ENCODE results near the gene NAV2. TPM values are rescaled to one million over a fixed set of nuclear protein-coding genes. Genes with fewer than 3 reads are reported as not detected.

Gene NAV2
- total RNA-seq, 4 donors from 2014 or later, result 9.1 to 34.7 (median 22.2) TPM

- Histone ChIP-seq H3K4me1 (peaks cover 41% of the 10 kb centered on the region), H3K9me3 (no peaks in the 10 kb centered on the region), H3K4me3 (no peak overlapping the region), H3K27ac (no peak overlapping the region), H3K27me3 (peaks cover 99% of the 10 kb centered on the region), H3K36me3 (no peaks in the 10 kb centered on the region)
- WGBS, result 9% methylated on average over 34 of the region's 65 CpGs
- no peak for DNase-seq (ENCODE audit: low spot score in 2 of 2)
- TF ChIP-seq POLR2AphosphoS5 (IDR thresholded peaks at IDR 0.05) (no peak), POLR2A (IDR thresholded peaks at IDR 0.05) (no peak), EP300 (IDR thresholded peaks at IDR 0.05) (no peak)
- TF ChIP-seq, protein P1, sequence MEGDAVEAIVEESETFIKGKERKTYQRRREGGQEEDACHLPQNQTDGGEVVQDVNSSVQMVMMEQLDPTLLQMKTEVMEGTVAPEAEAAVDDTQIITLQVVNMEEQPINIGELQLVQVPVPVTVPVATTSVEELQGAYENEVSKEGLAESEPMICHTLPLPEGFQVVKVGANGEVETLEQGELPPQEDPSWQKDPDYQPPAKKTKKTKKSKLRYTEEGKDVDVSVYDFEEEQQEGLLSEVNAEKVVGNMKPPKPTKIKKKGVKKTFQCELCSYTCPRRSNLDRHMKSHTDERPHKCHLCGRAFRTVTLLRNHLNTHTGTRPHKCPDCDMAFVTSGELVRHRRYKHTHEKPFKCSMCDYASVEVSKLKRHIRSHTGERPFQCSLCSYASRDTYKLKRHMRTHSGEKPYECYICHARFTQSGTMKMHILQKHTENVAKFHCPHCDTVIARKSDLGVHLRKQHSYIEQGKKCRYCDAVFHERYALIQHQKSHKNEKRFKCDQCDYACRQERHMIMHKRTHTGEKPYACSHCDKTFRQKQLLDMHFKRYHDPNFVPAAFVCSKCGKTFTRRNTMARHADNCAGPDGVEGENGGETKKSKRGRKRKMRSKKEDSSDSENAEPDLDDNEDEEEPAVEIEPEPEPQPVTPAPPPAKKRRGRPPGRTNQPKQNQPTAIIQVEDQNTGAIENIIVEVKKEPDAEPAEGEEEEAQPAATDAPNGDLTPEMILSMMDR (IDR thresholded peaks at IDR 0.05), result no peak
These were observed 447.1 kb downstream of the NAV2 start for GRCh38 chr11:20159466-20160381.

DNA sequence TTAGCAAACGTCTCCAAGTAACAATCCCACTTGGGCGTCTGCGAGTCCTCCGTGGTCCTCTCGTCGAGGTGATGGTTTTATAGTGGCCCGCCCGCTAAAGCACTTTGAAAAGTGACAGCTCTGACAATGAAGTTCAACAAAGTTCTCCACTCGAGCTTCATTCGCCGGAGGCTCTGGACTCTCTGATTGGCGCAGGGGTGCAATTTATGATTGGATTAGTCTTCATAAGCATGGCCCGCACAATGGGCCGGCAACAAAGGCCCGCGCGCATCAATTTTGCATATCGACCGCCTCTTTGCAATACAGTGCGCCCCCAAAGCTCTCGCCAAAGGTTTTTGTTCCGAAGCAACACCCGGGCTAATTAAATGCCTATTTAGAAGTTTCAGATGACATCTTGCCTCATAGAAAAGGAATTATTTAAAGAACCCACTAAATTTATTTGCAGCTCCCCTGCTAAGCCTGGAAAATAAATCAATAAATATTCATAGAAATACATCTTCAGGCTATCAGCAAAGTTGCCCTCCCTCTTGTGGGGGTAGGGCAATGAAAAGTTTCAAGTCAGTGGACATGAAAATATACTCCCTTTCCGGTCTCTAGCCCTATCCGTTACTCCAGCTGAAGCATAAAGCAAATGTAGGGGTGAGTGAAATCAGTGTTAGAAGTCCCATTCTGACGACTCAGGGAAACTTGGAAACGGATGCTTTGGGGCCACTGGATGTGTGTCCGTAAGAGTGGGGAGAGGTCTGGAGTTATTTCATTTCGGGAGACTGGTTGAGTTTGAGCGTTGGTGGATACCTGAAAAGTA, 448.0 kb downstream of the NAV2 start, which contains the start of gene DBX1:
DBX1 (minus strand) TSS at position 51 of the 805 bp plus-strand sequence. CDS start 151 bp downstream, outside the sequence.
- Histone ChIP-seq H3K4me1 (peaks cover 41% of the 10 kb centered on the region), H3K4me3 (no peak within 1 kb of the TSS), H3K27me3 (peaks cover 100% of the 10 kb centered on the region), H3K9me3 (no peaks in the 10 kb centered on the region), H3K36me3 (no peaks in the 10 kb centered on the region), H3K27ac (no peak within 1 kb of the TSS)
- TF ChIP-seq POLR2AphosphoS5 (IDR thresholded peaks at IDR 0.05) (no peak), POLR2A (IDR thresholded peaks at IDR 0.05) (no peak)
- TF ChIP-seq, protein P1 (IDR thresholded peaks at IDR 0.05), result no peak
- WGBS, result 5% methylated on average over 22 of the region's 30 CpGs
- no peak for DNase-seq (ENCODE audit: low spot score in 2 of 2)

DNA sequence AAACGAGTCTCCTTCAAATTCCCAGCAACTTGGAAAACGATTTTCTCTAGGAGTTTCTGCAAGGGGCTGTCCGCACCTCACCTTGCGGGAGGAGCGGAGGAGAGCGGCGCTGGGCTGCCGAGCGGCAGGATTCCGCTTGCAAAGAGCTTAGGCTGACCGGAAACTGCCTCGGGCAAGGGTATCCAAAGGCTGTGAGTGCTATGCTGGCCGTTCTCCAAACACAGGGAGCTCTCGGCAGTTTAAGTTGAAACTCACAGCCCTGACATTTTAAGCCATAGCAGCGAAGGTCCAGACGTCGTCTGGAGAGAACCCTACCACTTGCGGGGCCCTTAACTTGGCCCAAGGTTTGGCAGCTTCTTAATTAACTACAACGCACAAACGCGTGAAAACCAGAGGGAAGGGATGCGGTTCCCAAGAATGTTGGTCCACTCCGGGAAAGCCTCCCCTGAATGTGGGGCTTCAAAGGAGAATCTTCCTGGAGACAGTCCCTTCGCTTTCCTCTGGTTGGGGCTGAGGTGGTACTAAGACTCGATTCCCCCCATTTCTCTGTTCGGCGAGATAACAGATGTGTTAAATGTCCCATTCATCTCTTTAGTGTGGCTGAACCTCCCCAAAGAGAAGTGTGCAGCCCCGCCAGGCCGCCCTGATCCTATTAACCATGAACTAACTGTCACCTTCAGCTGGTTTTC, 448.7 kb downstream of the NAV2 start:
- 10% methylated on average over 23 of the region's 29 CpGs for WGBS

GRCh38 chr11:20161923-20162744, 449.5 kb downstream of the NAV2 start:
- Histone ChIP-seq H3K36me3 (no peaks in the 10 kb centered on the region), H3K27me3 (peaks cover 100% of the 10 kb centered on the region), H3K9me3 (no peaks in the 10 kb centered on the region), H3K27ac (no peak overlapping the region), H3K4me1 (peaks cover 29% of the 10 kb centered on the region), H3K4me3 (no peak overlapping the region)
- 8% methylated on average over 24 of the region's 24 CpGs for WGBS
- no peak for DNase-seq (ENCODE audit: low spot score in 2 of 2)
- TF ChIP-seq POLR2A (IDR thresholded peaks at IDR 0.05) (no peak), EP300 (IDR thresholded peaks at IDR 0.05) (no peak), POLR2AphosphoS5 (IDR thresholded peaks at IDR 0.05) (no peak)
- TF ChIP-seq, protein P1 (IDR thresholded peaks at IDR 0.05), result no peak

More for the DNA sequence above, 448.7 kb downstream of the NAV2 start:
- Histone ChIP-seq H3K27ac (no peak overlapping the region), H3K9me3 (no peaks in the 10 kb centered on the region), H3K4me1 (peaks cover 37% of the 10 kb centered on the region), H3K4me3 (no peak overlapping the region), H3K36me3 (no peaks in the 10 kb centered on the region), H3K27me3 (peaks cover 100% of the 10 kb centered on the region)
- TF ChIP-seq EP300 (IDR thresholded peaks at IDR 0.05) (no peak), POLR2AphosphoS5 (IDR thresholded peaks at IDR 0.05) (no peak), POLR2A (IDR thresholded peaks at IDR 0.05) (no peak)
- TF ChIP-seq, protein P1 (IDR thresholded peaks at IDR 0.05), result no peak
- DNase-seq (ENCODE audit: low spot score in 2 of 2), result no peak
